GM23338 (cell line): ENCODE results near the gene LRRC40. TPM values are rescaled to one million over a fixed set of nuclear protein-coding genes. Genes with fewer than 3 reads are reported as not detected.

Experiments
- ATAC-seq: fragments of 200-7000 bp; cut with Tn5 transposase; 3 replicates; pipeline ENCODE4 v1.9.1; 2020
- DNase-seq: peaks from one replicate; pipeline ENCODE4 v3.0.0-alpha.2; 2015; ENCODE audit warnings: low spot score
- H2AFZ ChIP-seq: fragments of 200-600 bp; sonication (generic); 2 replicates; pipeline ENCODE4 v1.8.0; 2016; ENCODE audit warnings: antibody characterized with exemption, mild to moderate bottlenecking, moderate library complexity
- H3F3A ChIP-seq: fragments of 200-600 bp; sonication (generic); replicated peaks from 2 replicates; pipeline ENCODE4 v1.8.0; 2017; ENCODE audit warnings: antibody characterized with exemption, mixed run types, low read depth
- H3K27ac ChIP-seq: fragments of 200-600 bp; sonication (generic); 2 replicates; pipeline ENCODE4 v1.6.1; 2016; ENCODE audit warnings: low read depth
- H3K27me3 ChIP-seq: fragments of 200-600 bp; sonication (generic); 2 replicates; pipeline ENCODE4 v1.8.0; 2016; ENCODE audit warnings: mild to moderate bottlenecking, mixed run types, moderate library complexity; ENCODE audit not compliant: insufficient read depth
- H3K36me3 ChIP-seq: fragments of 200-600 bp; sonication (generic); 2 replicates; pipeline ENCODE4 v1.8.0; 2016; ENCODE audit warnings: mild to moderate bottlenecking; ENCODE audit not compliant: insufficient read depth
- H3K4me1 ChIP-seq: fragments of 200-600 bp; sonication (generic); 2 replicates; pipeline ENCODE4 v1.8.0; 2016; ENCODE audit warnings: mild to moderate bottlenecking, moderate library complexity; ENCODE audit not compliant: insufficient read depth
- H3K4me2 ChIP-seq: fragments of 200-600 bp; sonication (generic); 2 replicates; pipeline ENCODE4 v1.7.1; 2017; ENCODE audit warnings: mixed run types
- H3K4me3 ChIP-seq: fragments of 200-600 bp; sonication (generic); 2 replicates; pipeline ENCODE4 v1.6.1; 2016; ENCODE audit warnings: mixed run types
- H3K79me2 ChIP-seq: fragments of 200-600 bp; sonication (generic); replicated peaks from 2 replicates; pipeline ENCODE4 v1.8.0; 2017; ENCODE audit warnings: mild to moderate bottlenecking; ENCODE audit not compliant: insufficient read depth
- H3K9me2 ChIP-seq: fragments of 200-600 bp; sonication (generic); 2 replicates; pipeline ENCODE4 v1.8.0; 2017; ENCODE audit not compliant: insufficient read depth
- H4K20me1 ChIP-seq: fragments of 200-600 bp; sonication (generic); replicated peaks from 2 replicates; pipeline ENCODE4 v1.8.0; 2017; ENCODE audit warnings: mild to moderate bottlenecking; ENCODE audit not compliant: insufficient read depth
- H3K27ac Mint-ChIP-seq: 2 replicates; pipeline ENCODE4 v1.8.0; 2020; ENCODE audit warnings: inconsistent platforms, mild to moderate bottlenecking, moderate library complexity, mixed read lengths
- H3K27me3 Mint-ChIP-seq: 3 replicates; pipeline ENCODE4 v1.8.0; 2022; ENCODE audit warnings: low read depth, mild to moderate bottlenecking, moderate library complexity, mixed read lengths, inconsistent platforms; ENCODE audit not compliant: insufficient read depth, poor library complexity
- H3K36me3 Mint-ChIP-seq: 3 replicates; pipeline ENCODE4 v1.8.0; 2021; ENCODE audit warnings: low read depth, mild to moderate bottlenecking, inconsistent platforms, moderate library complexity, mixed read lengths
- H3K4me1 Mint-ChIP-seq: 3 replicates; pipeline ENCODE4 v1.8.0; 2020; ENCODE audit warnings: mild to moderate bottlenecking, inconsistent platforms, mixed read lengths
- H3K4me3 Mint-ChIP-seq: 3 replicates; pipeline ENCODE4 v1.8.0; 2021; ENCODE audit warnings: moderate library complexity, mild to moderate bottlenecking, inconsistent platforms, mixed read lengths
- H3K9me3 Mint-ChIP-seq: 3 replicates; pipeline ENCODE4 v1.8.0; 2020; ENCODE audit warnings: moderate library complexity, mild to moderate bottlenecking, inconsistent platforms, mixed read lengths
- CREB1 ChIP-seq: fragments of 250-450 bp; sonication (Bioruptor Pico); IDR thresholded peaks from 2 replicates; pipeline ENCODE4 v1.5.0; 2020; ENCODE audit warnings: low read depth, mild to moderate bottlenecking, moderate library complexity
- CTCF ChIP-seq, 2 experiments: fragments of 200-600 bp in 1 of 2; sonication (generic) in 1 of 2; conservative IDR thresholded peaks; 2 replicates each; pipeline versions ENCODE4 v1.5.1 to v1.6.1; 2016 to 2017; ENCODE audit warnings: antibody characterized with exemption in 2 of 2, low read depth in 2 of 2, mild to moderate bottlenecking in 2 of 2, moderate library complexity in 1 of 2
- EZH2 ChIP-seq: fragments of 200-600 bp; sonication (generic); IDR thresholded peaks from one replicate; pipeline ENCODE4 v1.8.0; 2017; ENCODE audit warnings: antibody characterized with exemption, mild to moderate bottlenecking, low read depth; ENCODE audit not compliant: unreplicated experiment
- EZH2phosphoT487 ChIP-seq: fragments of 200-600 bp; sonication (generic); IDR thresholded peaks from one replicate; pipeline ENCODE4 v1.8.1; 2018; ENCODE audit warnings: antibody characterized with exemption; ENCODE audit not compliant: unreplicated experiment
- JUNB ChIP-seq: IDR thresholded peaks from one replicate; pipeline ENCODE4 v1.6.1; 2016; ENCODE audit warnings: antibody characterized with exemption; ENCODE audit not compliant: unreplicated experiment
- NANOG ChIP-seq: IDR thresholded peaks from 2 replicates; pipeline ENCODE4 v1.6.1; 2016; ENCODE audit warnings: antibody characterized with exemption, borderline replicate concordance
- POLR2AphosphoS5 ChIP-seq: IDR thresholded peaks from 2 replicates; pipeline ENCODE4 v1.6.1; 2016; ENCODE audit warnings: antibody characterized with exemption, low read depth
- STAT1 ChIP-seq: IDR thresholded peaks from one replicate; pipeline ENCODE4 v1.6.1; 2016; ENCODE audit warnings: antibody characterized with exemption; ENCODE audit not compliant: unreplicated experiment
- ZNF114 ChIP-seq: fragments of 250-450 bp; sonication (Bioruptor Pico); IDR thresholded peaks from 2 replicates; pipeline ENCODE4 v1.5.0; 2020; ENCODE audit warnings: mild to moderate bottlenecking, moderate library complexity
- ZNF331 ChIP-seq: fragments of 250-450 bp; sonication (Bioruptor Pico); IDR thresholded peaks from 2 replicates; pipeline ENCODE4 v1.5.0; 2020; ENCODE audit warnings: low read depth, mild to moderate bottlenecking, moderate library complexity
- ZNF462 ChIP-seq: fragments of 250-450 bp; sonication (Bioruptor Pico); IDR thresholded peaks from 2 replicates; pipeline ENCODE4 v1.5.0; 2020; ENCODE audit warnings: mild to moderate bottlenecking, moderate library complexity
- polyA plus RNA-seq: library from polyadenylated mRNA; unstranded; fragments of >200 nt; fragmentation: Nextera tagmentation; extraction: Ambion mirVana; gene quantifications from 2 replicates; pipeline ENCODE4 v1.2.1, GENCODE V29; 2016
- total RNA-seq: library from RNA; depleted of rRNA; stranded (reverse); fragments of >200 nt; shearing (Covaris generic); gene quantifications from 2 replicates; pipeline ENCODE4 v1.2.3, GENCODE V29; 2014
- TF ChIP-seq, protein P1 (sequence below): IDR thresholded peaks from 2 replicates; pipeline ENCODE4 v1.6.1; 2016; ENCODE audit warnings: antibody characterized with exemption
- TF ChIP-seq, protein P2 (sequence below): IDR thresholded peaks from one replicate; pipeline ENCODE4 v1.6.1; 2018; ENCODE audit warnings: antibody characterized with exemption; ENCODE audit not compliant: unreplicated experiment

The LRRC40 gene
- total and polyA plus RNA-seq, 2 experiments from 2014 or later, result 33.9 to 50.5 TPM

- ATAC-seq (peak; percentile 60), DNase-seq (no peak)
- H3K27ac ChIP-seq, result peak overlapping the region; percentile 73
- no peak for TF ChIP-seq JUNB
- TF ChIP-seq ZNF331 (CRISPR knock-in tag), result no peak
- TF ChIP-seq, protein P1, sequence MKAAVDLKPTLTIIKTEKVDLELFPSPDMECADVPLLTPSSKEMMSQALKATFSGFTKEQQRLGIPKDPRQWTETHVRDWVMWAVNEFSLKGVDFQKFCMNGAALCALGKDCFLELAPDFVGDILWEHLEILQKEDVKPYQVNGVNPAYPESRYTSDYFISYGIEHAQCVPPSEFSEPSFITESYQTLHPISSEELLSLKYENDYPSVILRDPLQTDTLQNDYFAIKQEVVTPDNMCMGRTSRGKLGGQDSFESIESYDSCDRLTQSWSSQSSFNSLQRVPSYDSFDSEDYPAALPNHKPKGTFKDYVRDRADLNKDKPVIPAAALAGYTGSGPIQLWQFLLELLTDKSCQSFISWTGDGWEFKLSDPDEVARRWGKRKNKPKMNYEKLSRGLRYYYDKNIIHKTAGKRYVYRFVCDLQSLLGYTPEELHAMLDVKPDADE, result no peak
- TF ChIP-seq CREB1 (CRISPR knock-in tag), result no peak
- TF ChIP-seq, protein P2, sequence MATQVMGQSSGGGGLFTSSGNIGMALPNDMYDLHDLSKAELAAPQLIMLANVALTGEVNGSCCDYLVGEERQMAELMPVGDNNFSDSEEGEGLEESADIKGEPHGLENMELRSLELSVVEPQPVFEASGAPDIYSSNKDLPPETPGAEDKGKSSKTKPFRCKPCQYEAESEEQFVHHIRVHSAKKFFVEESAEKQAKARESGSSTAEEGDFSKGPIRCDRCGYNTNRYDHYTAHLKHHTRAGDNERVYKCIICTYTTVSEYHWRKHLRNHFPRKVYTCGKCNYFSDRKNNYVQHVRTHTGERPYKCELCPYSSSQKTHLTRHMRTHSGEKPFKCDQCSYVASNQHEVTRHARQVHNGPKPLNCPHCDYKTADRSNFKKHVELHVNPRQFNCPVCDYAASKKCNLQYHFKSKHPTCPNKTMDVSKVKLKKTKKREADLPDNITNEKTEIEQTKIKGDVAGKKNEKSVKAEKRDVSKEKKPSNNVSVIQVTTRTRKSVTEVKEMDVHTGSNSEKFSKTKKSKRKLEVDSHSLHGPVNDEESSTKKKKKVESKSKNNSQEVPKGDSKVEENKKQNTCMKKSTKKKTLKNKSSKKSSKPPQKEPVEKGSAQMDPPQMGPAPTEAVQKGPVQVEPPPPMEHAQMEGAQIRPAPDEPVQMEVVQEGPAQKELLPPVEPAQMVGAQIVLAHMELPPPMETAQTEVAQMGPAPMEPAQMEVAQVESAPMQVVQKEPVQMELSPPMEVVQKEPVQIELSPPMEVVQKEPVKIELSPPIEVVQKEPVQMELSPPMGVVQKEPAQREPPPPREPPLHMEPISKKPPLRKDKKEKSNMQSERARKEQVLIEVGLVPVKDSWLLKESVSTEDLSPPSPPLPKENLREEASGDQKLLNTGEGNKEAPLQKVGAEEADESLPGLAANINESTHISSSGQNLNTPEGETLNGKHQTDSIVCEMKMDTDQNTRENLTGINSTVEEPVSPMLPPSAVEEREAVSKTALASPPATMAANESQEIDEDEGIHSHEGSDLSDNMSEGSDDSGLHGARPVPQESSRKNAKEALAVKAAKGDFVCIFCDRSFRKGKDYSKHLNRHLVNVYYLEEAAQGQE, result no peak
- TF ChIP-seq EZH2phosphoT487, result no peak
- TF ChIP-seq POLR2AphosphoS5, result no peak
- TF ChIP-seq CTCF (conservative IDR thresholded peaks at IDR 0.05; ENCODE audit: low read depth in 2 of 2), result no peak
- TF ChIP-seq STAT1, result no peak
- no peak for TF ChIP-seq ZNF114
- TF ChIP-seq EZH2, result no peak
- TF ChIP-seq NANOG, result no peak
- no peak for TF ChIP-seq ZNF462 (CRISPR knock-in tag)
- H3K27me3 ChIP-seq, result no peaks in the 10 kb centered on the region
- no peaks in the 10 kb centered on the region for H3K9me2 ChIP-seq
- peak overlapping the region; percentile 81 for H3K4me3 ChIP-seq
- H3F3A ChIP-seq, result no peaks in the 10 kb centered on the region
- H3K36me3 Mint-ChIP-seq, result peaks cover 4% of the 10 kb centered on the region; the same call in 1 of the 3 replicates
- peaks cover 9% of the 10 kb centered on the region; the same call in 2 of the 3 replicates for H3K4me1 Mint-ChIP-seq
- peaks cover 8% of the 10 kb centered on the region for H3K4me1 ChIP-seq
- H3K4me2 ChIP-seq, result peak overlapping the region; percentile 97
- H3K4me3 Mint-ChIP-seq, result peak overlapping the region; percentile 96
- no peaks in the 10 kb centered on the region for H3K9me3 Mint-ChIP-seq
- peaks cover 98% of the 10 kb centered on the region for H3K79me2 ChIP-seq
- H3K27ac Mint-ChIP-seq, result peak overlapping the region; percentile 99
- H3K36me3 ChIP-seq, result no peaks in the 10 kb centered on the region
- peaks cover 7% of the 10 kb centered on the region for H3K27me3 Mint-ChIP-seq
- peaks cover under 1% of the 10 kb centered on the region; the same call in 1 of the 2 replicates for H4K20me1 ChIP-seq
- peak overlapping the region; percentile 99 for H2AFZ ChIP-seq
These were observed 327 bp downstream of the LRRC40 start for GRCh38 chr1:70205071-70205433.
